GM18519 (cell line): ENCODE results near the gene SERPINH1.

Source experiments
- ATAC-seq: cut with Tn5 transposase; IDR thresholded peaks from one replicate; pipeline ENCODE4 v1.9.1; 2021; ENCODE audit warnings: mild to moderate bottlenecking, moderate library complexity; ENCODE audit not compliant: unreplicated experiment, low FRiP score

SERPINH1 gene

DNA sequence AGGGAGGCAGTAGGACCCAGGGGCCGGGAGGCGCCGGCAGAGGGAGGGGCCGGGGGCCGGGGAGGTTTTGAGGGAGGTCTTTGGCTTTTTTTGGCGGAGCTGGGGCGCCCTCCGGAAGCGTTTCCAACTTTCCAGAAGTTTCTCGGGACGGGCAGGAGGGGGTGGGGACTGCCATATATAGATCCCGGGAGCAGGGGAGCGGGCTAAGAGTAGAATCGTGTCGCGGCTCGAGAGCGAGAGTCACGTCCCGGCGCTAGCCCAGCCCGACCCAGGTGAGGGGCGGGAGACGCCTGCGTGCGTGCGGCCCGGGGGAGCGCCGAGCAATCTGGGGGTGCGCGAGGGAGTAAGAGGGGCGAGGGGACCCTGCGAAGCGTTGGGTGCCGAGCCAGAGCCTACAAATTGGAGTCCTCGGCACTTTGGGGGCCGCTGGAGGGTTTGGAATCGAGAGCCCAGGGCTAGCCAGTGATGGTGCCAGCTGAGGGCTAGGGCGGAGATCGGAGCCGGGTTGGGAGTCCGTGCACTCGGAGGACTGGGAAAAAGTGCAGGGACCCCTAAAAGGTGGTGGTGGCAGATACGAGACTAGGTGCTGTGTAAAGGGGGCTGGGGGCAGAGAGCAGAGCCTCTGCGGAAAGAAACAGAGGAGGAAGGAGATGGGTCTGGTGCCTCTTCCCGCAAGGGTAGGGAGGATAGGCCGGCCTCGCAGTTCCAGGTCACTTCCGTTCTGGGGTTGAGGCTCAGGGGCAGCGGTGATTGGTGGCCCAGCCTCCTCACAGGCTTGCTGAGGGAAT lies at the start of gene SERPINH1:
TSS of gene SERPINH1 (plus strand) at position 206 of the 788 bp plus-strand sequence. CDS start 4,097 bp downstream, outside the sequence.
- ATAC-seq: no peak

DNA sequence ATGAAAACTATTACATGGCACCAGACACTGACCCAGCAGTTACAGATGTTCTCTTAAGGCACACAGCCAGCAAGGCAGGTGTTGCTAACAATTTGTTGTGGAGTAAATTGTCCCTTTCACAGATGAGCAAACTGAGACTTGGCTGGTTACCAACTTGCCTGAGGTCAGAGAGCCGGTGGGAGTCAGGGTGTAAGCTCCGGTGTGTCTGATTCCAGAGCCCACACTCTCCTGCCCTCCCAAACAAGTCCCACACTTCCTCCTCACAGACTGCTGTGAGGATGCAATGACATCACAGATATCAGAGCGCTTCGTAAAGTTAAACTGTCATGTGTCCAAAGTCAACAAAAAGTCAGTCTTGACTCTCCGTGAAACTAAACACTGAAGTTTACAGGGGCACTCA lies 48.8 kb upstream of the SERPINH1 start:
- no peak for ATAC-seq

DNA sequence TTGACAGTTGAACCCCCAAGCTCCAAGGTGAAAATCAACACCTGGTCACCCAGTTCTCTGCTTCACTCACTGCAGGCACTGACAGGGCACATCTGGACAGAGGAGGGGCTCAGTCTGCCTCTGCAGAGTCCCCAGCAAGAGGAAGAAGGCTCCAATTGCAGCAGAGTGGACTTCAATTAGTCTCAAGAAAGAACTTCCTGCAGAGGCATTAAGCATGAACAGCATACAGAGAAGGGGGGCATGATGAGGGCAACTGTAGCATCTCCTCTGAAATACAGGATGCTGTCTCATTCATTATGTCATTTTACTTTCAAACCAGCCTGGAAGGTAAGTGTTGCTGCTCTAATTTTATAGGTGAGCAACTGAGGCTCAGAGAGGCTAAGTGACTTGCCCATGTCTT lies 47.5 kb upstream of the SERPINH1 start:
- no peak for ATAC-seq

DNA sequence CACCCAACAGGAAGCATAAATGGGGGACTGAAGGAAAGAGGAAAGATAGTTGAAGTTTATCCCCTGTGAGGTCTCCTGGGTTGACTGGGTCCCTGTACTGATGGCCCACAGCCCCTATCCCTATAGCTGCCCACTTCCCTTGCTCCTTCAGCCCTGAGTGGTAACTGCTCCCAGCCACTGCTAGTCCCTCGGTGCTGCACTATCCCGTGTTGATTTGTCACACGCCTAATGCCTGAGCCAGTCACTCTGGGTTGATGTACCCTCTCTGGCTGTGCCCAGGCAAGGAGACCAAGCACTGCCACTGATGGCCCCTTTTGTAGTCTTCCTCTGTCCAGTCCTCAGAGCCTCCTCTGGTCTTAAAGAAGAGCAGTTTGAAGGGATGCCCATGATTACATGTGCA lies 45.9 kb upstream of the SERPINH1 start:
- no peak for ATAC-seq

DNA sequence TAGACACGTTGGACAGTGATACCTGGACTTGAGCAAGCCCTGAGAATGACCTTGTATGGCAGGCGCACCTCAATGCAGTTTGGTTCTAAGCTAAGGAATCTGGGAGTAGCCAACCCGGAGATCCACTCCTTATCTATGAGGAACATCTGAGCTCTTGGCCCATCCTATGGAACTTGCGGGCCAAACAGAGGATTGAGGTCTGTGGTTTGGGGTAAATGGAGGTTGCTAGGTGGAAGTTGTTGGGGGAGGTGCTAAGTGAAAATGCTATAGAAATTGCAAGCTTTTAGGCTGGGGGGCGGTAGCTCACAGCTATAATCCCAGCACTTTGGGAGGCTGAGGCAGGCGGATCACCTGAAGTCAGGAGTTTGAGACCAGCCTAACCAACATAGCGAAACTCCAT lies 45.2 kb upstream of the SERPINH1 start:
- ATAC-seq: no peak

DNA sequence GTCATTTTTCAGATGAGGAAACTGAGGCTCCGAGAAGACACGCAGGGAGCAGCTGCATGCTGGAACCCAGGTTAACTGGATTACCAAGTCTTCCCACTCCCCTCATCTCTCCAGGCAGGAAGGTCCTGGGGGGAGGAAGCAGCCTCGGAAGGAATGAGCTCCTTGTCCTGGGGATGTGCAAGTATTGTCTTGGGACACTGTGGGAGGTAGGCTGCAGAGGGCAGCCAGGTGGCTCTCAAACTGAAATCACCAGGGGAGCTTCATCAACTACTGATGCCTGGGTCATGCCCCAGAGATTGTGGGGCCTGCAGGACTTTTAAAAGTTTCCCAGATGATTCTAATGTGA lies 43.9 kb upstream of the SERPINH1 start:
- ATAC-seq: no peak

DNA sequence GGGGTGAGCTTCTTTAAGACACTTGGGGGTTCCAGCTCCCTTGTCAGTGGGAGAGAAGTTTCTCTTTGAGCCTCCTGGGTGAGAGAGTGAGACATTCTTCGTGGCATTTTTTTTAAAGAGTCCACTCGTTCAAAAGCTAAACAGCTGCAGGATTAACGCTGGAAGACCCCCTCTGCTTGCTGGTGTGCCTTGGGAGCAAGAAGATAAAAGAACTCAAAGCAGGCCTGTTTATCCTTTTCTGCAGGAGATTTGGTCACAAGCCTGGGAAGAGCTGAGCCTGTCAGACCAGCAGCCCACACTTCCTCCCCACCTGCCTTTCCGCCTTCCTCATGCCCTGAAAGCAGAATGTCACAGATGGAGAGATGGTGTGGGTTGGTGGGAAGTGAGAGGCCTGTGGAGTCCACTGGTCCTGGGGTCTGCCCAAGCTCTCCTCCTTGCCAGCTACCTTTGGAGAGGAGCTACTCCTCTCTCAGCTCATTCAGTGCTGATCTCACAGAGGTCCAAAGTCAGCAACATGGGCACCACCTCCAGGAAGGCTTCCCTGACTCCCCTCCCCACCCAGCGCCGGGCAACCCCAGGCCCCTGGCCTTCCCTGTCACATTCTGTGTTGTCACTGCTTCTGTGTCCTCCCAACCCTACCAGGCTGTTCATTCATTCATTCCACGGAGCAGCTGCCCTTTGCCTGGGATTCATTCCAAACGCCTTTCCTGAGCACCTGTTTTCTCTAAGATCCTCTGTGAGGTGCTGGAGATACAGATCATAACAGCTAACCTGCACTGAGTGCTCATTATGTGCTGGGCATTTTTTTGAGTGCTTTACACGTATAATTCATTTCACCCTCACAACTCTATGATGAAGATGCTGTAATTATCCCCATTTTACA lies 43.0 kb upstream of the SERPINH1 start:
- no peak for ATAC-seq

DNA sequence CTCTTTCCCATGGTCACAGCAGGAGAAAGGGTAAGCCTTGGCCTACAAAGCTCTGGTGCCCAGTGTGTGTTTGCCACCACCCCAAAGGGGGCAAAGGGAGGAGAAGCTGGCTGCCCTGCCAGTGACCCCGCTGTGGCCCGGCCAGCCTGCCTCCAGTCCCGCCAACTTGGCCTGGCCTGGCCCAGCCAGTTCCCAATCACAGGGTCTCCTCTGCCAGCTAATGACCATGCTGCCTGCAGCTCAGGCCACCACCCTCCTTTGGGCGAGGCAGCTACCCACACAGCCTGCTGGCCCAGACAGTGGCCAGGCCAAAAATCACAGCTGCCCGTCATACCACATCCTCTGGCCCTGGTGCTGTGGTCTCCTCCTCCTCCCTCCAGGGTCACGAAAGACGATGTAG lies 41.4 kb upstream of the SERPINH1 start:
- no peak for ATAC-seq

DNA sequence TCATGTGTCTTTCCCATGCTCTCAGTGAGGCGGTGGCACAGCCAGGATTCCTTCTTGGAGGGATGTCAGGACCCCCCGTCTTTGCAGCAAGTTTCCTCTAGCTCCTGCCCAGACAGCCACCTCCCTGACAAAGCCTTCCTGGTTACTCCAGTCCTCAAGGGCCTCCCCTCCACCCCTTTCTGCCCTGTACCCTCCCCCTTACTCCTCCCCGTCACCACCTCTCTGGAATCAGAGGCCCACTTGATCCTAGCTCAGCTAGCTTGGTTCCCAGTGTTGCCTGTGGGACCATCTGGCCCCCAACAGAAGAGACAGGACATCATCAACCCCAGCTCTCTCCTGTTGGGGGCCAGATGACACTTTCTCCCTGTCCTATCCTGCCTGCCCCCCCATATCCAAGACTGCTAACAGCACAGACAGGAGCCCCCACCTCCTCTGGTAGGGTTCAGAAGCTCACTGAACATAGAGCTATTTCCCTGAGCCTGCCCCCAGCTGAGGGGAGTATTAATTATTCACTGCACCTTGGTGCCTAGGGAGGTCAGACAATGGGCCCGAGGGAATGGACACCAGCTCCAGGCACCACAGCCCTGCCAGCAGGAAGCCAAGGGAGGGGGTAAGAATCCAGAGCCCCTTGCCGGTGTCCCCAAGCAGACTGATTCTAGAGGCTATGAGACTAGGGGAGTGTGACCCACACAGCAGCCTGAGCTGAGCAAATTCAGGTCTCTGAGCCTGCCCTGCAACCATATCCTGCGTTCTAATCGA lies 39.6 kb upstream of the SERPINH1 start:
- ATAC-seq: no peak

DNA sequence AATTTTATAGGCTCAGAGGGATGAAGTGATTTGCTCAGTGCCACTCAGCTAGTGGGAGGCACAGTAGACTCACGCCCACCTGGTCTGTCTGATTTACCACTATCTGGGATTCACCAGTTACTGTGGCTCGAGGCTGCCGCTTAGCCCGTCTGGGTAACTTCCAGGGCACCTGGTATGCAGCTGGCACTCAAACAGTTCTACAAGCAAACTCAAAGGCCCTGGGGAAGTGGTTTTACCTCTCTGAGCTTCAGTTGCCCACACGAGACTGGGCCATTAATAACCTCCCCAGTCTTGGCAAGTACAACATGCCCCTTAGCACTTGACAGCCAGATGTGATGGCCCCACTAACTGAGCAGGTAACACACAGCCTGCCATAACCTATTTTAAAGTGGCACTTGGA lies 38.9 kb upstream of the SERPINH1 start:
- no peak for ATAC-seq

DNA sequence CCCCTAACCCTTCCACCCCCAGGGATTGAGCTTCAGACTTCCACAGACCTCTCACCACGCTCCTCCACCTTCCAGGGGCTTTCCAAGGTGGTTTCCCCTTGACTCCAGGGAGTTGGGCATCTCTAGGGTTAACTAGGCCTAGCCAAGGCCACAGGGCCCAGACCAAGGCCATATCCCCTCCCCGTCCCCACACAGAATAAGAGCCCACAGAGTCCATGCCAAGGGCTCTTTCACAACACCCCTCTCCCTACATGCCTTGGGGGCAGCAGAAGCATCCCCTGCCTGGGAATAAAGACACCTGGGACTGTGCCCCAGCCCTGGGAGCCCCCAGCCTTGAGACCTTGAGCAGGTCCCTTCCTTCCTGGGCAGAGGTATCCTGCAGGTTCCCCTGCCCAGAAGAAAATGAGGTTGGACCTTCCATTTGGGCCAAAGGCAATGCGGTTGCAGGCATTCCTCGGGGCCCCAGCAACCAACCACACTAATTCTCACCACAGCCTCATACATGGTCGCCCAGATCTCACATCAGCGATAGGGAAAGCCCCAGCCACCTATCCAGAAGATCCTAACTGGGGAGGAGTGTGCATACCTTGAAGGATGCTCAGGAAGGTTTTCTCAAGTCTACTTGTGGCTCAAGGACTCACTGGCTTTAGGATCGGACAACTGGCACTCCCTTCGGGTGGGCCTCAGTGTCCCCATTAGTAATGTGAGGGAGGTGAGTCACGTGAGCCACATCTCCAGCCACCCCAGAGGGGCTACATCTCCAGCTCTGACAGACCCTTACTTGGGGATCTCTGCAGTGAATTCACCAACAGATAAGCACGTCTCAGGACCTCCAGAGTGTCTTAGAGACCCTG lies 38.0 kb upstream of the SERPINH1 start:
- no peak for ATAC-seq

DNA sequence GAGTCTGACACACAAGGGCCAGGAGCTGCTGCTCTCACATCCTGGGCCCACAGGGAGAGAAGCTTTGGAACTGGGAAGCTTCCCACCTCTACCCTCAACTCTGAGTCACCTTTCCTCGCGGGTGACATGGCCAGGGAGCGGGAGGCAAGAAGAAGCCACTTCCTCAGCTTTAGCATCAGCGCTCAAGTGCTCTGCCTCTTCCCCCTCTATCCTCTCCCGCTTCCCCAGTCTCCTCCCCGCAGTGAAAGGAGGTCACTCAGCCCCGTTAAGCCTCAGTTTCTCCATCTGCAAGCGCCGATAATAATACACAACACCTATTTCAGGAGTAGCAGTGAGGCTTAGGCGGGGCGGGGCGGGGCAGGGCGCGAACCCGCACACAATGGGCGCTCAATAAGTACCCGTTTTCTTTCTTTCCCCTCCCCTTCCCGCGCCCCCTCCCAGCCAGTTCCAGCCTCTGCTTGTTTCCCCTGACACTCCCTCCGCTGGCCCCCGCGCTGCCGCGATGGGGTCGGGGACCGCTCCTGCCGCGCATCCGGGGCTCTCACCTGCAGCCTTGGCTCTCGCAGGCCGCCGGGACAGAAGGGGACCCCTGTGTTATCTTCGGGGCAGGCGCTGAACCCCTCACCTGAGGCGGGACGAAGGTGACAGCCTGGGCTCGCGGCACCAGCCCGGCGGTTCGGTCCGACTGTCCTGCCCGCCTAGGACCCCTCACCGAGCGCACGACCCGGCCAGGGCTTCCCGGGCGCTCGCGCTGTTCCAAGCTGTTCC lies 37.2 kb upstream of the SERPINH1 start:
- ATAC-seq: no peak

DNA sequence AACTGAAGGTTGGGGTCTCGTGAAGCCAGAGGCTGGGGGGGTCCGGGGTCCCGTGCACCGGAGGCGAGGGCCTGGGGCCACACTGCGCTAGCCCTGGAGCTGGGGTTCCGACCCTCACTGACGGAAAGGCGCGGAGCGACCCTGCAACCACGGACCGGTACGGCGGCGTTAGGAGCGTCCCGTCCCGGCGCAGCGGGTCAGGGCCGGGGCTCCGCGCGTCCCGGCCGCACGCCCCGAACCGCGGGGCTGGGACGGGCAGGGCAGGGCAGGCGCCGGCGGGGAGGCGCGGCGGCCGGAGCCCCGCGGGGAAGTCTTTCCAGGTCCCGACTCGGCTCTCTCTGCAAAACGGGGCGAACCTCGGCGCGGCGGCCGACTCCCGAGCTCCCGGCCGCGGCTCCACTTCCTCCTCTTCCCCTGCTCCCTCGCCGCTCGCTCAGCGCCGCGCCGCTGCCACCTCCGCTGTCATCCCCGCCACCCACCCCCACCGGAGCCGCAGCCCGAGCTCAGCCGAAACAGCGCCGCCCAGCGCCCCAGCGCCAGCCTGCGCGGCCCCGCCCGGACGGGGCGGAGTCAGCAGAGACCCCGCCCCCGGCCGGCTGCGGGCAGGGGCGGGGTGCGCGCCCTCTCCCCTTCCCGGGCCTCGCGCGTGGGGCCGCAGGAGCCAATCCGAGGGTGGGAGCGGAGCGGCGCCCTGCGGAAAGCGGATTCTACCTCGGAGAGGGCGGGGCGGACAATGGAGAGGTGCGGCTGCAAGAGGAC lies 36.4 kb upstream of the SERPINH1 start, which contains the start of gene GDPD5:
TSS of gene GDPD5 (minus strand) at position 509 of the 759 bp plus-strand sequence. CDS start 48,206 bp downstream, outside the sequence.
- peak; percentile 56 for ATAC-seq

DNA sequence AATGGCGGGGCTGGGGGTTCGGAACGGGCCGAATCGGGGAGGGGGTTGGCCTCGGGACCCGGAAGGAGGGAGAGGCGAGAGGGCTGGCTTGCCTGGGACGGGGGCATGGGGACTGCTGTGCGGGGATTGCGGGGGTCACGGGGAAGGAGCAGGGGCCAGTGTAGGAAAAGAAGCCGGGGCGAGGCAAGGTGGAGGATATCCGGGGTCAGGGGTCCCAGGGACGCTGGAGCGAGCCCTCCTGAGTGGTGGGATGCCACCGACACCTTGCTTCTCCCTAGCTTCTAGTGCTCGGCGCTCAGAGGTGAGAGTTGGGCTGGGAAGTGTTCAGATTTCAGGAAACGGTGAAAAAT lies 35.9 kb upstream of the SERPINH1 start:
- ATAC-seq: no peak

DNA sequence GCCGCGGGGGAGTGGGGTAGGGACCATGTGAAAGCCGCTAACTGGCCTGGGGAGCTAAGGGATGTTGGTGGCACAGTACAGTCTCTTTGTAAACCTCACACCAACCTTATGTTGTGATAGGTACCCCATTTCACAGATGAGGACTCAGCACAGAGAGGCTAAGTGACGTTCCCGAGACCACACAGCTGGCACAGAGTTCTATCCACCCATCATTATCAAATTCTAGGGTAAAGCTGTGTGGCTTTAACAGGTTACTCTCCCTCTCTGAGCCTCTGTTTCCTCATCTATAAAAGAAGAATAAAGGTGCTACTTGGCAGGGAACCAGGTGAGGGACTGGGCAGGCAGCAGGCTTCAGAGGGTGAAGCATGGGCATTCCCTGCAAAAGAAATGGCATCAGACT lies 34.9 kb upstream of the SERPINH1 start:
- ATAC-seq: no peak

DNA sequence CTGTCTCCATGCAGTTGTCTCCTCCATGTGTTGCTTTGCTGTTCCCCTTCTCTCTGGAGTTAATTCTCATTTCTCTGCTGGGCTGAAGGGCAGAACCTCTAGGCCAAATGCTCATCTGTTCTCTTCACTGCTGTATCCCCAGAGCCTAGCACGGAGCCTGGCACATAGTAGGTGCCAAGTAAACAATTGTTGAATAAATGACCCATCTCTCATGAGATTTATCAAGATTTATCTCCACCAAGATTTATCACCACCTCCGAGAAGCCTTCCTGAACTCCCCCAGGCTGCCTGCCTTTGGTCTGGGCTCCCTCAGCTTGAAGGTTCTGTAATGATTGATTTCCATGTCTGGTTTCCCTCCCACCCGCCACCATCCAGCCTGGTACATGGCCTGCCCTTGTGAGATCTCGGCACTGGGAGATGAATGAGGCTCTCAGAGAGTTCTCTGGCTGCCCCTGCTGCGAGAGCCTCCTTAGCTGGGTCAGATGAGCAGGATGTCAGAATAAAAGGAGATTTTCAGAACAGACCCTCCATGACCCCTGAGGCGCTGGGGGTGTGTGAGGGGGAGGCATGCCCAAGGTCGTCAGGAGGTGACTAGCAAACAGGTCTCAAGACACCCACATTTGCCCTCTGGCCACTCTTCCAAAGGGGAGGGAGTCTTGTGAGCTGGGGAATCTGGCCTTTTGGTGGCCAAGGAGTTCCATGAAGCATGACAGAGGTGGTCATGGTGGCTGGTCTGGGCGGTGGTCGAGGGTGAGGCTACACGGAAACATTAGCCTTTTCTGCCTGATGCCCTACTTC lies 33.9 kb upstream of the SERPINH1 start:
- no peak for ATAC-seq

DNA sequence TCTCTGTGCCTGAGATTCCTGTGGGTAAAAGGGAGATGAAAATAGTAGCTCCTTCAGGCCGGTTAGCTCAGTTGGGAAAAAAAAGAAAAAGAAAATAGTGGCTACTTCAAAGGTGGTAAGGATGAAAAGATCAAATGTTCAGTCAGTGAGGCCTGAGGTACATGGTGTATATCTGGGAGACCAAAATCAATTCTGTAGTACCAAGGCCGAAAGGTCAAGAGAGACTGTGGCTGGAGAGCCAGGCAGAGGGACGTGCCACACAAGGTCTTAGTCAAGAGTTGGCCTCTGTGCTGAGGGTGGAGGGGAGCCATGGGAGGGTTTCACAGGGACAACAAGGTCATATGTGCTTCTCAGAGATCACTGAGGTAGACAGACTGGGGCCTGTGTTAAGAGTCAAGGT lies 31.5 kb upstream of the SERPINH1 start:
- no peak for ATAC-seq

DNA sequence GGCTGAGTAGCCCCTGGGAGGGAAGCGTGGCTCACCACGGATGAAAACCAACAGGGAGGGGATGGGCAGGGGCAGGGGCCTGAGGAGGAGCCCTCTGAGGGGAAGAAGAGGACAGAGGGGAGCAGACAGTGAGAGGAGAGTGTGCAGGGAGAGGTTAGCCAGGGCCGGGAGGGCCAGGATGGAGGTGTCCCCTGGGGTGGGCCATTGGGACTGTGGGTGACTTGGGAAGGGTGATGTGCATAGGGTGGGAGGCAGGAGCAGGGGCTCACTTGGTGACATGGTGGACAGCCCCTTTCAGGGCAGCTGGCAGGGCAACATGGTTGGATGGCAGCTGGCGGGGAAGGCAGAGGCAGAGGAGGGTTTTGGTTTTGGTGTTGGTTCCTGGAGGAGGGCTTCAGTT lies 30.7 kb upstream of the SERPINH1 start:
- no peak for ATAC-seq
